PC-9 (cell line): ENCODE measurements around the gene ANKRD17. TPM values are rescaled to one million over a fixed set of nuclear protein-coding genes. Genes with fewer than 3 reads are reported as not detected.
A peak's percentile ranks its signal among the peaks of the same experiment; 100 is the strongest.

Experiments
- BruUV-seq: library from RNA; stranded (reverse); fragments of 400-500 nt; replicated peaks from 2 replicates; lab custom pipeline; 2021; lab: Mats Ljungman, UMichigan
- CTCF ChIA-PET: fragments of 300-600 bp; sonication (Branson Sonifier 250); formaldehyde crosslinking; loops from one replicate; lab custom pipeline; 2022; ENCODE audit warnings: antibody characterized with exemption; lab: Charles Lee
- POLR2A ChIA-PET: fragments of 300-600 bp; sonication (Branson Sonifier 250); formaldehyde crosslinking; loops from one replicate; lab custom pipeline; 2022; ENCODE audit warnings: antibody characterized with exemption; ENCODE audit not compliant: unreplicated experiment; lab: Charles Lee
- DNase-seq, 2 experiments: peaks; one replicate each; pipeline versions ENCODE4 v3.0.0 to v3.0.0-alpha.2; 2015 to 2022; ENCODE audit warnings: mixed read lengths in 1 of 2
- H2AFZ ChIP-seq: fragments of 200-600 bp; sonication (generic); 2 replicates; pipeline ENCODE4 v1.8.1; 2017; ENCODE audit warnings: antibody characterized with exemption
- H3F3A ChIP-seq: fragments of 200-600 bp; sonication (generic); 2 replicates; pipeline ENCODE4 v1.8.1; 2017; ENCODE audit warnings: antibody characterized with exemption, mild to moderate bottlenecking, low read depth; ENCODE audit not compliant: insufficient read depth
- H3K27ac ChIP-seq: fragments of 200-600 bp; sonication (generic); 2 replicates; pipeline ENCODE4 v1.6.1; 2016; ENCODE audit warnings: mixed run types
- H3K27me3 ChIP-seq: fragments of 200-600 bp; sonication (generic); 2 replicates; pipeline ENCODE4 v1.6.1; 2016; ENCODE audit warnings: low read depth, mixed run types; ENCODE audit not compliant: insufficient read depth
- H3K36me3 ChIP-seq: fragments of 200-600 bp; sonication (generic); 2 replicates; pipeline ENCODE4 v1.6.1; 2016; ENCODE audit warnings: low read depth, mixed run types
- H3K4me1 ChIP-seq: fragments of 200-600 bp; sonication (generic); replicated peaks from 2 replicates; pipeline ENCODE4 v1.6.1; 2016; ENCODE audit warnings: mixed run types; ENCODE audit not compliant: insufficient read depth
- H3K4me2 ChIP-seq: fragments of 200-600 bp; sonication (generic); 2 replicates; pipeline ENCODE4 v1.6.1; 2017; ENCODE audit warnings: mixed run types
- H3K4me3 ChIP-seq: fragments of 200-600 bp; sonication (generic); 2 replicates; pipeline ENCODE4 v1.6.1; 2016; ENCODE audit warnings: mixed run types
- H3K79me2 ChIP-seq: fragments of 200-600 bp; sonication (generic); 2 replicates; pipeline ENCODE4 v1.6.1; 2017; ENCODE audit warnings: low read depth, mixed run types
- H3K9me2 ChIP-seq: fragments of 200-600 bp; sonication (generic); 2 replicates; pipeline ENCODE4 v1.8.1; 2017; ENCODE audit warnings: mild to moderate bottlenecking; ENCODE audit not compliant: insufficient read depth
- H3K9me3 ChIP-seq: fragments of 200-600 bp; sonication (generic); 2 replicates; pipeline ENCODE4 v1.8.1; 2016; ENCODE audit warnings: low read depth; ENCODE audit not compliant: insufficient read depth
- H4K20me1 ChIP-seq: fragments of 200-600 bp; sonication (generic); 2 replicates; pipeline ENCODE4 v1.8.1; 2017; ENCODE audit not compliant: insufficient read depth
- EZH2 ChIP-seq: fragments of 200-600 bp; sonication (generic); IDR thresholded peaks from 2 replicates; pipeline ENCODE4 v1.8.0; 2017; ENCODE audit warnings: antibody characterized with exemption, low read depth
- intact Hi-C: fragments of 100-400 bp; cut with micrococcal nuclease; formaldehyde crosslinking; loops from one replicate; pipeline ENCODE4 v1.10.0; 2022; ENCODE audit not compliant: unreplicated experiment
- total RNA-seq: library from RNA; stranded (reverse); gene quantifications from 2 replicates; pipeline ENCODE4 v1.2.3, GENCODE V29; 2021
- TF ChIP-seq, protein P1 (sequence below): fragments of 200-600 bp; sonication (generic); conservative IDR thresholded peaks from 2 replicates; pipeline ENCODE4 v1.6.1; 2017; ENCODE audit warnings: mixed run types, antibody characterized with exemption, mild to moderate bottlenecking, moderate library complexity

Gene ANKRD17
- total RNA-seq, 1 experiment from 2014 or later, result 37.9 TPM

DNA sequence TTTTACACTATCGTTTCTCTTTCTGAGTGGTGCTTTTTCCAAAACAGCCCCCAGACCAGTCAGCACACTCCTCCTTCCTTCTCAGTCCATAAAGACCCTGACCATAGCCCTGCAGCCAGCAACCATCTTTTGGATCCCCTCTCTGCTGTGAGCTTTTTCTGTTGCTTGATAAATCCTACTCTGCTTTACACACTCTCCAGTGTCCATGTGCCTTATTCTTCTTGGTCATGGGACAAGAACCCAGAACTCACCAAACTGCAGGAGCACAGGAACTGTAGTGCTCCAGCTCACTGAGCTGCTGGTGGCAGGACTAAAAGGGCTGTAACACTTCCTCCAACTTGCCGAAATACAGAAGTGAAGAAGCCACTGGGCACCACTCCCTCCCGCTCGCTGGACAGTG, 221.5 kb downstream of the ANKRD17 start:
- intact Hi-C loops, result no loop called here

DNA sequence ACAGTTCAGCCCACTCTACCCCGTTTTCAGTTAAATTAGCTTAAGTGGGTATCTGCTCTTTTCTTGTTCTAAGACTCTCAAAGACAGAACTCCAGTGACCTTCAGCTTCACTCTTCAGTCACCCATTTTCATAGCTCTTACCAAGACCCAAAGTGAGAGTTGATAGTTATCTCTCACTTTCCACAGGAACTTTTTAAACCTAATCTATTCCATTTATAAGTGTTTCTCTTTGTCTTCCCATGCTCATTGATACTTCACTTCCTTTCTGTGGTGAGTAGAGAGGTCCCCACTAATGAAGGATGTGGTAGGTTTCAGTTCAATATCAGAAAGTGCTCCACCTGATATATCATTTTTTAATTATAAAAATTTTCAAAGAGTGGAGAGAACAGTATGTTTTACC, 222.5 kb downstream of the ANKRD17 start:
- Histone ChIP-seq H3K4me1 (no peaks in the 10 kb centered on the region), H3F3A (no peaks in the 10 kb centered on the region), H3K79me2 (no peaks in the 10 kb centered on the region), H3K27me3 (no peaks in the 10 kb centered on the region), H3K4me3 (no peak overlapping the region), H4K20me1 (no peaks in the 10 kb centered on the region), H3K9me3 (no peaks in the 10 kb centered on the region), H3K36me3 (no peaks in the 10 kb centered on the region), H3K27ac (no peak overlapping the region), H2AFZ (no peak overlapping the region), H3K9me2 (no peaks in the 10 kb centered on the region), H3K4me2 (no peak overlapping the region)
- no peak for TF ChIP-seq EZH2
- TF ChIP-seq, protein P1, sequence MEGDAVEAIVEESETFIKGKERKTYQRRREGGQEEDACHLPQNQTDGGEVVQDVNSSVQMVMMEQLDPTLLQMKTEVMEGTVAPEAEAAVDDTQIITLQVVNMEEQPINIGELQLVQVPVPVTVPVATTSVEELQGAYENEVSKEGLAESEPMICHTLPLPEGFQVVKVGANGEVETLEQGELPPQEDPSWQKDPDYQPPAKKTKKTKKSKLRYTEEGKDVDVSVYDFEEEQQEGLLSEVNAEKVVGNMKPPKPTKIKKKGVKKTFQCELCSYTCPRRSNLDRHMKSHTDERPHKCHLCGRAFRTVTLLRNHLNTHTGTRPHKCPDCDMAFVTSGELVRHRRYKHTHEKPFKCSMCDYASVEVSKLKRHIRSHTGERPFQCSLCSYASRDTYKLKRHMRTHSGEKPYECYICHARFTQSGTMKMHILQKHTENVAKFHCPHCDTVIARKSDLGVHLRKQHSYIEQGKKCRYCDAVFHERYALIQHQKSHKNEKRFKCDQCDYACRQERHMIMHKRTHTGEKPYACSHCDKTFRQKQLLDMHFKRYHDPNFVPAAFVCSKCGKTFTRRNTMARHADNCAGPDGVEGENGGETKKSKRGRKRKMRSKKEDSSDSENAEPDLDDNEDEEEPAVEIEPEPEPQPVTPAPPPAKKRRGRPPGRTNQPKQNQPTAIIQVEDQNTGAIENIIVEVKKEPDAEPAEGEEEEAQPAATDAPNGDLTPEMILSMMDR, result no peak
- intact Hi-C loops, result no loop called here
- DNase-seq, result no peak
- CTCF ChIA-PET, result no interaction called here
- POLR2A ChIA-PET, result interaction anchor here (0.6 kb wide), 1 partner anchor 539 kb away, joined by 4 read pairs; no protein-coding TSS in a partner anchor
- BruUV-seq, result no TSS peak

More for the DNA sequence above, 221.5 kb downstream of the ANKRD17 start:
- Histone ChIP-seq H3K27ac (no peak overlapping the region), H3K27me3 (no peaks in the 10 kb centered on the region), H2AFZ (no peak overlapping the region), H3K9me2 (no peaks in the 10 kb centered on the region), H3F3A (no peaks in the 10 kb centered on the region), H3K36me3 (no peaks in the 10 kb centered on the region), H3K9me3 (no peaks in the 10 kb centered on the region), H3K4me1 (no peaks in the 10 kb centered on the region), H3K4me2 (no peak overlapping the region), H3K79me2 (no peaks in the 10 kb centered on the region), H3K4me3 (no peak overlapping the region), H4K20me1 (no peaks in the 10 kb centered on the region)
- ChIA-PET CTCF (no interaction called here), POLR2A (no interaction called here)
- BruUV-seq, result no TSS peak
- no peak for TF ChIP-seq EZH2
- TF ChIP-seq, protein P1, result no peak
- DNase-seq, result no peak

DNA sequence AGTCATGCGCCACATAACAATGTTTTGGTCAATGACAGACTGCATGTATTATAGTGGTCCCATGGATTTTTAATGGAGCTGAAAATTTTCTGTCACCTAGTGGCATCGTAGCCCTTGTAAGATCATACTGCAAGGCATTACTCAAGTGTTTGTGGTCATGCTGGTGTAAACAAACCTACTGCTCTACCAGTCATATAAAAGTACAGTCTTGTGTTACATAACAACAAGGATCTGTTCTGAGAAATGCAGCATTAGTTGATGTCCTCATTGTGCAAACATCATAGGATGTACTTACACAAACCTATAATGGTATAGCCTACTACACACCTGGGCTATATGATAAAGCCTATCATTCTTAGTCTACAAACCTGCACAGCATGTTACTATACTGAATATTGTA, 223.7 kb downstream of the ANKRD17 start:
- TF ChIP-seq EZH2, result no peak
- TF ChIP-seq, protein P1, result no peak
- H2AFZ ChIP-seq, result no peak overlapping the region
- H3K9me3 ChIP-seq, result no peaks in the 10 kb centered on the region
- H3K79me2 ChIP-seq, result no peaks in the 10 kb centered on the region
- no TSS peak for BruUV-seq
- H3K27me3 ChIP-seq, result no peaks in the 10 kb centered on the region
- ChIA-PET CTCF (no interaction called here), POLR2A (no interaction called here)
- peak in 1 of 2 experiments; percentile 35 for DNase-seq
- H3F3A ChIP-seq, result no peaks in the 10 kb centered on the region
- H3K9me2 ChIP-seq, result no peaks in the 10 kb centered on the region
- H3K4me2 ChIP-seq, result no peak overlapping the region
- no peak overlapping the region for H3K27ac ChIP-seq
- H3K4me1 ChIP-seq, result no peaks in the 10 kb centered on the region
- no peaks in the 10 kb centered on the region for H4K20me1 ChIP-seq
- H3K4me3 ChIP-seq, result no peak overlapping the region
- intact Hi-C loops, result no loop called here
- H3K36me3 ChIP-seq, result no peaks in the 10 kb centered on the region
